Adrenal gland (tissue), 5 donors: Measurements from ENCODE around the gene TJP3.

ENCODE experiments used
- CTCF ChIP-seq, 6 experiments: fragments of 450-650 bp in 4 of 6; fragments of 200-600 bp in 2 of 6; sonication (generic) in 1 of 6; IDR thresholded peaks; 1 replicate in 5 of 6; 2 replicates in 1 of 6; pipeline versions ENCODE4 v1.5.1 to v1.8.0; 2016 to 2021; ENCODE audit warnings: antibody characterized with exemption in 6 of 6, mild to moderate bottlenecking in 2 of 6, moderate library complexity in 1 of 6
- POLR2A ChIP-seq, 2 donors: fragments of 450-650 bp; IDR thresholded peaks; one replicate each; pipeline ENCODE4 v1.6.1; 2017; ENCODE audit warnings: antibody characterized with exemption in 2 of 2, mild to moderate bottlenecking in 2 of 2, moderate library complexity in 1 of 2
- donor health status: DM: no; HTN: no; CAD: no.

DNA sequence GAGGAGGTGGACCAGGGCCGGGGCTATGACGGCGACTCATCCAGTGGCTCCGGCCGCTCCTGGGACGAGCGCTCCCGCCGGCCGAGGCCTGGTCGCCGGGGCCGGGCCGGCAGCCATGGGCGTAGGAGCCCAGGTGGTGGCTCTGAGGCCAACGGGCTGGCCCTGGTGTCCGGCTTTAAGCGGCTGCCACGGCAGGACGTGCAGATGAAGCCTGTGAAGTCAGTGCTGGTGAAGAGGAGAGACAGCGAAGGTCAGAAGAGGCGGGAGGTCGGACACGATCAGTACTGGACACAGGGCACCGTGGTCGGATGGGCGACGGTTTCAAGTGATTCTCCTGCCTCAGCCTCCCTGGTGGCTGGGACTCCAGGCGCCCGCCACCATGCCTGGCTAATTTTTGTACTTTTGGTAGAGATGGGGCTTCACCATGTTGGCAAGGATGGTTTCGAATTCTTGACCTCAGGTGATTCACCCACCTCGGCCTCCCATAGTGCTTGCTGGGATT is 22.3 kb downstream of the TJP3 start:
- TF ChIP-seq CTCF (IDR thresholded peaks at IDR 0.05) (no peak), POLR2A (IDR thresholded peaks at IDR 0.05) (no peak)
